ENCODE measurements around the gene GEMIN4. TPM values are rescaled to one million over a fixed set of nuclear protein-coding genes. Genes with fewer than 3 reads are reported as not detected.
A peak's percentile ranks its signal among the peaks of the same experiment; 100 is the strongest.
"Not testable (repeated sequence)": the region's sequence is repeated elsewhere in the genome, so short reads cannot be mapped to it uniquely, and the experiment has no call there.

GEMIN4 gene
- total RNA-seq, 4 donors from 2014 or later, result 9.9 to 29.0 (median 15.9) TPM

DNA sequence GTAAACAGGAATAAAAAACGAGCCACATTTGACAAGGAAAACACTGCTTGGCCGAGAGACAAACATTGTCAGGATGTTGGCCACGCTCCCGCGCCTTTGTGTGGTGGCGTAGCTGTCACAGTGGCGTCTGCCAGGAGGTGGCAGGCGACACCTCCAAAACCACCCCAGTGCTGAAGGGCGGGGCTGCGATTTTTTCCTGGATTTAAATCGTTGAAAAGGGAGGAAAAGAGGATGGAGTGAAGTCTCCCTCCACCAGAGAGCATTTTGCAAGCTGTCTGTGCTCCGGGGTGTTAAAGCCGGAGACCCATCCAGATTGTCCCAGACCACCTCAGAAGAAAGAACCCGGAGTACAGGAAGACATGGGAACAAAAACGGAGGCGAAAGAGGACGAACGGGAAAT is 42.8 kb upstream of the GEMIN4 start:
- Histone ChIP-seq H3K4me1 (peaks cover 0 to 18% (median 2%) of the 10 kb centered on the region in 4 donors), H3K27me3 (no peaks in the 10 kb centered on the region), H3K36me3 (peaks cover 0 to 37% (median under 1%) of the 10 kb centered on the region in 3 donors), H3K4me3 (peak overlapping the region in 1 of 4 donors; percentile 28), H3K27ac (peak overlapping the region in 3 of 4 donors; percentile 2 to 74 (median 68)), H3K9me3 (no peaks in the 10 kb centered on the region)
- TF ChIP-seq POLR2A (IDR thresholded peaks at IDR 0.05) (no peak), EP300 (IDR thresholded peaks at IDR 0.05) (peak in 1 of 2 donors; percentile 72)
- TF ChIP-seq, protein P1, sequence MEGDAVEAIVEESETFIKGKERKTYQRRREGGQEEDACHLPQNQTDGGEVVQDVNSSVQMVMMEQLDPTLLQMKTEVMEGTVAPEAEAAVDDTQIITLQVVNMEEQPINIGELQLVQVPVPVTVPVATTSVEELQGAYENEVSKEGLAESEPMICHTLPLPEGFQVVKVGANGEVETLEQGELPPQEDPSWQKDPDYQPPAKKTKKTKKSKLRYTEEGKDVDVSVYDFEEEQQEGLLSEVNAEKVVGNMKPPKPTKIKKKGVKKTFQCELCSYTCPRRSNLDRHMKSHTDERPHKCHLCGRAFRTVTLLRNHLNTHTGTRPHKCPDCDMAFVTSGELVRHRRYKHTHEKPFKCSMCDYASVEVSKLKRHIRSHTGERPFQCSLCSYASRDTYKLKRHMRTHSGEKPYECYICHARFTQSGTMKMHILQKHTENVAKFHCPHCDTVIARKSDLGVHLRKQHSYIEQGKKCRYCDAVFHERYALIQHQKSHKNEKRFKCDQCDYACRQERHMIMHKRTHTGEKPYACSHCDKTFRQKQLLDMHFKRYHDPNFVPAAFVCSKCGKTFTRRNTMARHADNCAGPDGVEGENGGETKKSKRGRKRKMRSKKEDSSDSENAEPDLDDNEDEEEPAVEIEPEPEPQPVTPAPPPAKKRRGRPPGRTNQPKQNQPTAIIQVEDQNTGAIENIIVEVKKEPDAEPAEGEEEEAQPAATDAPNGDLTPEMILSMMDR (IDR thresholded peaks at IDR 0.05), result peak; percentile 77 to 94 (median 85)
- DNase-seq (ENCODE audit: low spot score in 2 of 2), result peak; percentile 79 to 82
- whole genome bisulfite sequencing, 2 donors, result 4 to 9% methylated on average over 18 of the region's 18 CpGs

DNA sequence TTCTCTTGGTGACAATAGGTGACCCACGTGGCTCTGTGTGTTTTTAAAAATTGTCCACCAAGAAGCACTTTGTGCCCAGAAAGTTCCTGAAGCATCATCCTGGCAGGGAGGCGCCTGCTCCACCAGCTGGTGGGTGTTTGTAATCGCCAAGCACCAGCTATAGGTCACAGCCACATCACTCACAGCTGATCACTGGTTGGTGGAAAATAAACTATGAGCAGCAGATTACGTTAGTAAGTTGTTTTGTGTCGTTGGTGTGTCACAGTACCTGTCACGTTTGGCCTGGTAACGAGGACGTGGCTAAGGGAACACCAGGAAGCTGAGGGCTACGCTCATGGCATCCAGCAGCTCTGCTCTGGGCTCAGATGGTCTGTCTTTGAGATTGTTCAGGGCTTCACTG is 40.2 kb upstream of the GEMIN4 start:
- Histone ChIP-seq H3K4me1 (peaks cover 0 to 18% (median 2%) of the 10 kb centered on the region in 4 donors), H3K4me3 (no peak overlapping the region), H3K27me3 (no peaks in the 10 kb centered on the region), H3K27ac (no peak overlapping the region), H3K36me3 (peaks cover 0 to 63% (median 20%) of the 10 kb centered on the region in 3 donors), H3K9me3 (no peaks in the 10 kb centered on the region)
- WGBS, 2 donors, result 78 to 83% methylated on average over 9 of the region's 9 CpGs
- DNase-seq (ENCODE audit: low spot score in 2 of 2), result no peak
- TF ChIP-seq POLR2A (IDR thresholded peaks at IDR 0.05) (no peak), EP300 (IDR thresholded peaks at IDR 0.05) (no peak)
- TF ChIP-seq, protein P1 (IDR thresholded peaks at IDR 0.05), result no peak

DNA sequence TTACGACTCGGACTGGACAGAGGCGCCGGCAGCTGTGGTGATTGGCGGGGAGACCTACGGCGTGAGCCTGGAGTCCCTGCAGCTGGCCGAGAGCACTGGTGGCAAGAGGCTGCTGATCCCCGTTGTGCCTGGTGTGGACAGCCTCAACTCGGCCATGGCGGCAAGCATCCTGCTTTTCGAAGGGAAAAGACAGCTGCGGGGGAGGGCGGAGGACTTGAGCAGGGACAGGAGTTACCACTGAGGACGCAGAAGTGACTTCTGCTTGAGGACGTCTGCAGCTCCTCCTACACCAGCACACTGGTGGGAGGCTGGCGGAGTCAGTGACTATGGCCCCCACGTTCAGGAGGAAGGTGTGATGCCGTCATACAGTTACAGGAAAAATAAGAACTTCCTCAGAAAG is 39.8 kb upstream of the GEMIN4 start:
- WGBS, 2 donors, result 85 to 88% methylated on average over 19 of the region's 19 CpGs
- DNase-seq (ENCODE audit: low spot score in 2 of 2), result no peak
- Histone ChIP-seq H3K4me1 (peaks cover 0 to 18% (median 2%) of the 10 kb centered on the region in 4 donors), H3K27me3 (no peaks in the 10 kb centered on the region), H3K36me3 (peaks cover 0 to 62% (median 20%) of the 10 kb centered on the region in 3 donors), H3K27ac (no peak overlapping the region), H3K9me3 (no peaks in the 10 kb centered on the region), H3K4me3 (no peak overlapping the region)
- no peak for TF ChIP-seq EP300 (IDR thresholded peaks at IDR 0.05)
- TF ChIP-seq, protein P1 (IDR thresholded peaks at IDR 0.05), result no peak
- TF ChIP-seq POLR2A (IDR thresholded peaks at IDR 0.05), result no peak

DNA sequence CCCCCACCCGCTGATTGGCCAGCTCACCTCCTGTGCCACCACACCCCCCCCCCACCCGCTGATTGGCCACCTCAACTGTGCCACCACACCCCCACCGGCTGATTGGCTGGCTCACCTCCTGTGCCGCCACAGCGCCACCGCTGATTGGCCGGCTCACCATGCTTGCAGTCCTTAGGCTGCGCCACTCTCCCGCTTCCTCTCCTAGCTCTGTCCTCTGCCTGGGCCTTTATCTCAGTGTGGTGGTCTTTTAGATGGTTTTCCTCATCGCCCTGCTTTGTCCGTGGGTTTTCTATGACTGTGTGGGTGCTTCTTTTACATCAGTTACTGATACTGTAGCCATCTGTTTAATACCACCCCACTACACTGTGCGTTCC is 38.8 kb upstream of the GEMIN4 start:
- Histone ChIP-seq H3K4me1 (peaks cover 0 to 18% (median 2%) of the 10 kb centered on the region in 4 donors), H3K36me3 (peaks cover 0 to 66% (median 20%) of the 10 kb centered on the region in 3 donors)
- DNase-seq (ENCODE audit: low spot score in 2 of 2); H3K4me3 ChIP-seq; H3K27ac ChIP-seq; H3K9me3 ChIP-seq; H3K27me3 ChIP-seq: not testable (repeated sequence)
- WGBS, 2 donors, result 63 to 83% methylated on average over 10 to 11 of the region's 12 CpGs

DNA sequence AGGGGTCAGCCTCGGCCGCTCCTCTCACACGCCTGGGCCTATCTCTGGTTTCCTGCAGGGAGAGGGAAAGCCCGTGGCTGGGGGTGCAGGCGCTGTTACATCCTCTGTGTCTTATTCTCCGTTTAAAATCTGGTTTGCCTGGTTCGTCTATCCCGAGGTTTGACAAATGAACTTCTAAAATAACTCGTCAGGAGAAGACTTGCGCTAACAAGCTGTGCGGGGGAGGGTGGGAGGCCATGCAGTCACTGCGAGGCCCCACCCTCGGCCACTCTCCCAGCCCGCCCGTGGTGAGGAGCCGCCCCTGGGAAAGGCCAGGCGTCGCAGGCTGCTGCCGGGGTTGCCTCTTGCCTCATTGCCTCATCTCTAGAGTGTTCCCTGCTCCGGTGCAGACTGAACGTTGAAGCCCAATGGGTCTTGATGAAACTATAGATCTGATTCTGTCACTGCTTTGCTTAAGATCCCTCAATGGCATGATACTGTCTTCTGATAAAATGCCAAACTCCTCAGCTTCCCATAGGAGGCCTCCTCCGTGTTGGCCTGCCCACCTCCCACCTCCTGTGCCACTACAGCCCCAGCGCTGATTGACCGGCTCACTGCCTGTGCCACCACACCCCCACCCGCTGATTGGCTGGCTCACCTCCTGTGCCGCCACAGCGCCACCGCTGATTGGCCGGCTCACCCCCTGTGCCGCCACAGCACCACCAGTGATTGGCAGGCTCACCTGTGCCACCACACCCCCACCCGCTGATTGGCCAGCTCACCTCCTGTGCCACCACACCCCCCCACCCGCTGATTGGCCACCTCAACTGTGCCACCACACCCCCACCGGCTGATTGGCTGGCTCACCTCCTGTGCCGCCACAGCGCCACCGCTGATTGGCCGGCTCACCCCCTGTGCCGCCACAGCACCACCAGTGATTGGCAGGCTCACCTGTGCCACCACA is 38.1 kb upstream of the GEMIN4 start:
- 69 to 74% methylated on average over 27 of the region's 38 CpGs for WGBS, 2 donors
- H3K27ac ChIP-seq, result not testable (repeated sequence)

More for the DNA sequence above, 38.1 kb upstream of the GEMIN4 start:
- DNase-seq (ENCODE audit: low spot score in 2 of 2); H3K9me3 ChIP-seq; H3K27me3 ChIP-seq; H3K4me3 ChIP-seq: not testable (repeated sequence)
- Histone ChIP-seq H3K36me3 (peaks cover 0 to 66% (median 20%) of the 10 kb centered on the region in 3 donors), H3K4me1 (peaks cover 0 to 14% (median 2%) of the 10 kb centered on the region in 4 donors)
